Frontal cortex (tissue), 4 donors: ENCODE measurements around the gene SPAG16. TPM values are rescaled to one million over a fixed set of nuclear protein-coding genes. Genes with fewer than 3 reads are reported as not detected.
"Not testable (repeated sequence)": the region's sequence is repeated elsewhere in the genome, so short reads cannot be mapped to it uniquely, and the experiment has no call there.

Experiments
- DNase-seq, 2 donors: peaks; one replicate each; pipeline ENCODE4 v3.0.0; 2012; ENCODE audit warnings: low spot score in 2 of 2
- FAIRE-seq: peaks from 2 replicates; lab custom pipeline; 2012; peaks lifted over from hg19 to GRCh38; lab: Jason Lieb, UNC
- total RNA-seq: library from RNA; depleted of rRNA; stranded (reverse); fragments of >200 nt; gene quantifications from one replicate; pipeline ENCODE4 v1.2.3, GENCODE V29; 2014
- donor health status: control.
- donor health status: control.
- donor health status: control.

The SPAG16 gene
- total RNA-seq, 1 donor from 2014 or later = 87.6 TPM

DNA sequence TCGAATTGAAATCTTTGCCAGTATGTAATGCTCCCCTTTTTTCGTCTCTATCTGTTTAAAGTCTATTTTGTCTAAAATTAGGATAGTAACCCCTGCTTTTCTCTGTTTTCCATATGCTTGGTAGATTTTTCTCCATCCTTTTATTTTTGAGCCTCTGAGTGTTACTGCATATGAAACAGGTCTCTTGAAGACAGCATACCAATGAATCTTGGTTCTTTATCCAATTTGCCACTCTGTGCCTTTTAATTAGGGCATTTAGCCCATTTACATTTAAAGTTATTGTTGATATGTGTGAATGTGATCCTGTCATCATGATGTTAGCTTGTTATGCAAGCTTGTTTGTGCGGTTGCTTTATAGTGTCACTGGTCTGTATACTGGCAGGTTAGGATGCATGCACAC, 635.8 kb downstream of the SPAG16 start:
- DNase-seq (no peak), FAIRE-seq (no peak)

DNA sequence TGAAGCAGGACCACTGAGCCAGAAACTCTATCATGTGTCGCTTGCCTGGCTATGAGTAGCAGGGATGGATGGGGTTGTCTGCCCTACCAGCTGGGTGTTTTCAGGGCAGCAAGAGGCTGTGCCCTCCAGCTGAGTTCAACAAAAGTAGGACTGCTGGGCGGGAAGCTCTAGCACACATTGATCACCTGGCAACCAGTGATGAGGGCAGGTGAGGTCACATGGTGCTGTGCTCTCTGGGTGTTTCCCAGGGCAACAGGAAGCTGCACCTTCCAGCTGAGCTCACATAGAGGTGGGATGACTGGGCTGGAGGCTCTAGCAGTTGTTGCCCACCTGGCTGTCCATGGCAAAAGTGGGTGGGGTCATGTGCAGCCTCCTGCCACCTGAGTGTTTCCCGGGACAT, 639.3 kb downstream of the SPAG16 start:
- FAIRE-seq = no peak
- DNase-seq = no peak

DNA sequence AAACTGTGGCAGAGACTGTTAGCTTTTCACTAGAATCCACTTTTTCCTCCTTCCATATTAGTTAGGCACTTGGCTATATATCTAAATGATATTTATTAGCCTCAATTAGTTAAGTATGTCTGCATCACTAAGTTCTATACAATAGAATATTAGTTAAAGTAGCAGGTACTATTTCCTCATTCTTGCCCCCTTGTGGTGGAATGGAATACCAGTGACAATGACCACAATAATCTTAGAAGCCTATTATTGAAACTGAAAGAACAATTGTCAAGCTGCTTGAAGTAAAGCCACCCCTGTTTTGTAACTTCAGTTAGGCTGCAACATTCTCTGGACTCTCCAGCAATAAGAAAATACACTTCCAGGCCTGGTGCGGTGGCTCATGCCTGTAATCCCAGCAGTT, 650.3 kb downstream of the SPAG16 start:
- DNase-seq = no peak
- no peak for FAIRE-seq

DNA sequence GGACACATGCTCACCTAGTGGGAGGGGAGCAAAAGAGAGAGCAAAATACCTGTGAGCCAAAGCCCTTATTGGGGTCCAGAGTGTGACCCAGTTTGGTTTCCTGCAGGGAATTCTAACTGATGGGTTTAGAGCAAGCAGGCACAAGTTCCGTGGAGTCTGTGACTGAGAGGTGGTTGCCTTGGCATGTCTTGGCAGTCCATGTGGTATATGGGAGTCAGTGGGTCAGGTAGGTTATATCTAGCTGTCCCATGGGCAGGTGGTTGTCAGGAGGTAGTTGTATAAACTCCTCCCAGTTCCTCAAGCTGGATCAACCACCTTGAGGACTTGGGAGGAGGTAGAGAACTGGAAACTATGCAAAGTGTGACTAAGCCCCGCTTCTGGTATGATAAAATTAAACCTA, 673.8 kb downstream of the SPAG16 start:
- FAIRE-seq = no peak
- DNase-seq = no peak

DNA sequence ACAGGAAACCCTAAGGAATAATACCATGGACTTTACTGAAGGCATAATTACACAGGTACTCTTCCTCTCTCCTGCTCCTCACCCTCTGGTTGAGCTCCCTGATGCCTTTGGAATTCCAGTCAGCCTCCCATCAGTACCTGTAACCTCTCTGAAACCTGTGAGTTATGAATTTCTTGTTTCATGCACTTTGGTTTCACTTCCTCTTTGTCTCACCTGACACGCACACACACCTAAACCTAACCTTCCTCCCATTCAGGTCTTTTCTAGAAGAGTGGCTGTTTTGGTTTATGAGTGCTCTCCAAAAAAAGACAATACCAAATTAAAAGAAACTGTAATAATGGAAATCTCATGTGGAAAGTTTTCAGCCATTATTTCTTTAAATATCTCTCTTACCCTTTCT, 675.3 kb downstream of the SPAG16 start:
- FAIRE-seq = no peak

DNA sequence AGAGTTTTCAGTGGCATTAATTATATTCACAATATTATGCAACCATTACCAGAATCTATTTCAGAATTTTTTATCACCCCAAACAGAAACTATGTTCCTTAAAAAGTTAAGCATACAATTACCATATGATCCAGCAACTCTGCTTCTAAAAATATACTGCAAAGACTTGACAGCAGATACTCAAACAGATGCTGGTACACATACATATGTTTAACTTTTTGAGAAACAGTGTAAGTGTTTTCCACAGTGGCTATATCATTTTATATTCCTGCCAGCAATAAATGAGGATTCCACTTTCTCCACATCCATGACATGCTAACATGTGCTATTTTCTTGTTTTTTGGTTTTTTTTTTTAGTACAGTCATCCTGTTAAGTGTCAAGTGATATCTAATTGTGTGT, 687.3 kb downstream of the SPAG16 start:
- FAIRE-seq (no peak), DNase-seq (no peak)

More for the DNA sequence above, 675.3 kb downstream of the SPAG16 start:
- DNase-seq = no peak

DNA sequence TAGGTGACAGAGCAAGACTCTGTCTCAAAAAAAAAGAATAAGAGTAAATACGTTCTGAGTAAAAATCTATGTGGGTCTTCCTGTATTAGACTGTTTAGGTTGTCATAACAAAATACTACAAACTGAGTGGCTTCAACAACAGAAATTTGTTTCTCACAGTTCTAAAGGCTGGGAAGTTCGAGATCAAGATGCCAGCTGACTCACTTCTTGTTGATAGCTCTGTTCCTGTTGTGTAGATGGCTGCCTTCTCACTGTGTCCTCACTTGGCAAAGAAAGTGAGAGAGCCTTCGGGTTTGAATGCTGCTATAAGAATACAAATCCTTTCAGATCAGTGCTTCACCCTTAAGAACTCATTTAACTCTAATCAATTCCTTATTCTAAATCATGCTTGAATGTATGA, 696.6 kb downstream of the SPAG16 start:
- DNase-seq (no peak), FAIRE-seq (no peak)

DNA sequence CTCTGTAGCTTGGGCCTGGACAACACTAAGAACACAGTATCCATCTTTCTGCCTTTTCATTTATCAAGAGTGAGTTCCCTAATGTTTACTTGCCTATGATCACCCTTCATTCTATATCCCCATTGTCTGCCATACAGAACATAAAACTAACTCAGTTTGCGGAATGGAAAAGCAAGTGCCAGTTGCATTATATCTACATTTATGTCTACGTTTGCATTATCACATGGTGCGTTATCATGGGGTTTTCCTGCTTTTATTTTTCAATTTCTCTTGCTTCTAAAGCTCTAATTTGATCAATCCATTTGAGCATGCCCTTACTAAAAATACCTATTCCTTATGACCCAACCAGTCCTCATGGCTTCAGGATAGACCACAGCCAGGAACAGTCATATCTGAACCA, 704.9 kb downstream of the SPAG16 start:
- FAIRE-seq = no peak
- DNase-seq = no peak

DNA sequence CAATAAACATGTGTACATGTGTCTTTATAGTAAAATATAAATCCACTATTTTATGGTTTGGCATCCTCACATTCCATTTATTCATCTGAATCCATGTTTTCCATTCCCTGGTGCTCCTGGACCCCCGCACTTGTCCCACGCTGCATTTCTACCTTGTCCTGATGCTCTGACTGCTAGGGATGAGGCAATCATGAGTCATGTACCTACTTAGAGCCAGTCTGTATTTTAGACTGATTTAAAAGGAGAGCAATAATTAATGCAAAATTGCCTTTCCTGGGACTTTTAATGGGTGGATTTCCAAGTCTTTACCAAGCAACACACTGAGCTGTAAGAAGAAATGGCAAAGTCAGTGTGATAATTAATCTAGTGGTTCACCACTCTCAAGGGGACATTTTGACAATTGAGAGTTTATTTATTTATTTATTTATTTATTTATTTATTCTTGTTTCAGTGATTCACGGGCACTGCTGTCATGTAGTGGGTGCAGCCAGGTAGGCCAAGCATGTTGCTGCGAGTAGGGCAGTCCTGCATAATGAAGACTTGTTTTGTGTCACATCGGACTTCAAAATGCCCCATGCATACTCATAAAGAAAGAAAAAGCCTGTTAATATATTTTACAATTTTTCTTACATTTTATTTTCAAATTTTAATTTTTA, 707.3 kb downstream of the SPAG16 start:
- DNase-seq (no peak), FAIRE-seq (no peak)

DNA sequence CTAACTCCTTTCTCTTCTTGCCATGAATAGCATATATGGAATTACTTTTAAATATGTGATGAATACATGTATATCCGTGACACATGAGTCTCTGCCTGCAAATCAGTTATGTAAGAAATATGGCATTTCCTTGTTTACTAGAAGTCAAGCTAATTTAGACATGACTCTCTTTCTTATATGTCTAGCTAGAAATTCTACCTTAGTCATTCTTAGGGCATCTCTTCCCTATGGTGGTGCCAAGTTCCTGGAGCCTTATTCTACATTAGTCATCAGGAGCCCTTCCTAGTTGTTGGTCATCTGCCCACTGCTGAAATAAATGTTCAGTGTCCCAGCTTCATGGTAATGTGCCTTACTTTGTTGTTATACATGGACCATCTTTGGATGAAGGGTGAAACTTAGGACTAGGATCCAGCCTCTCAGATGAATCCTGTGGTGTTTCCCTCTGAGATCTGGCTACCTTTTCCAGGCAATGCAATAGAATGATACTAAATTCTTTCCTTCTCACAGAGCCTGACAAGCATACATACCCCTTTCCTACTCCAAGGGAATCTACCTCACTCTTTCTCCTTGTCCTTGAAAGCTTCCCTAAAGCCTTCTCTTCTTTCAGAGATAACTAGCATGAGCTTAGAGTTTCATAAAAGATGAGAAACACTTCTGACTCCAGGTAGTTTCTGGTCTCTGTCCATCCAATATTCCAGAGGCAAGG, 711.3 kb downstream of the SPAG16 start:
- no peak for FAIRE-seq
- no peak for DNase-seq

DNA sequence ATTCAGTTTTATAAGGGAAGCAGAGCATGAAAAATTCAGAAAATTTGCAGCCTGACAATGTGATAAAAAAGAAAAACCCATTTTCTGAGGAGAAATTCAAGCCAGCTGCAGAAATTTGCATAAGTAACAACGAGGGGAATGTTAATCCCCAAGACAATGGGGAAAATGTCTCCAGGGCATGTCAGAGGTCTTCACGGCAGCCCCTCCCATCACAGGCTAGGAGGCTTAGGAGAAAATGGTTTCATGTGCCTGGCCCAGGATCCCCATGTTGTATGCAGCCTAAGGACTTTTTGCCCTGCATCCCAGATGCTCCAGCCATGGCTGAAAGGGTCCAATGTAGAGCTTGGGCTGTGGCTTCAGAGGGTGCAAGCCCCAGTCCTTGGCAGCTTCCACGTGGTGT, 714.7 kb downstream of the SPAG16 start:
- not testable (repeated sequence) for DNase-seq, FAIRE-seq

DNA sequence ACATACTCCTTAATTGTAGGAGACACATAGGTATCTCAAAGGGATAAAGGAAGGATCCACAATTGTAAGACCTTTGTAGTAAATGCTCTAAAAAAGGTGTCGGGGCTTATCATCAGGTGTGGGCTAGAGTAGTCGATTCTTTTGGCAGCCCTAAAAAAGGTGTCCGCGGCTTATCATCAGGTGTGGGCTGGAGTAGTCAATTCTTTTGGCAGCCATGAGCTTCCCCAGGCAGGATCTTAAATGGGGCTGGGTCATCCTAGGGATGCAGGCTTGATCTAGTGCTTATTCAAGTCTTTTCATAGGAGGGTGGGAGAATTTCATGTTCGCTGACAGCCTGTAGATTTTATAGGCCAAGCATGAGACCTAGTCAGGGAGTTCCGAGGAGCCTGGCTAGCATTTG, 720.2 kb downstream of the SPAG16 start:
- FAIRE-seq (no peak), DNase-seq (no peak)

DNA sequence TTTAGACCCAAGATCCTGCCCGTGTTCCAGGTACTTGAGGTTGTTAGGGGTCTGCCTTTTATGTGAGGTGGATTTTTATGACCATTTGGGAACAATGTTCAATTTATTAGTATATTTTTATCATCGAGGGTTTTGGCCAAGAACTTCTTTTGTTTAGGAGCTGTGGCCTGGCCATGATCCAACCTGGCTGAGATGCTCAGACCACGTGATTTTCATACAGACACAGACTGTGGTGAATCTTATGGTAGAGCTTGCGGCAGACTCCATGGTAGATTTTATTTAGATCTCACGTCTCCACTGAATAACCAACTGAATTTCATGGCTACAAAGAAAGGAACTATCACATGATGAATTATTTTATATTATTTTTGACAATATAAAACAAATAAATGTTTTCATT, 721.1 kb downstream of the SPAG16 start:
- FAIRE-seq = no peak
- no peak for DNase-seq

DNA sequence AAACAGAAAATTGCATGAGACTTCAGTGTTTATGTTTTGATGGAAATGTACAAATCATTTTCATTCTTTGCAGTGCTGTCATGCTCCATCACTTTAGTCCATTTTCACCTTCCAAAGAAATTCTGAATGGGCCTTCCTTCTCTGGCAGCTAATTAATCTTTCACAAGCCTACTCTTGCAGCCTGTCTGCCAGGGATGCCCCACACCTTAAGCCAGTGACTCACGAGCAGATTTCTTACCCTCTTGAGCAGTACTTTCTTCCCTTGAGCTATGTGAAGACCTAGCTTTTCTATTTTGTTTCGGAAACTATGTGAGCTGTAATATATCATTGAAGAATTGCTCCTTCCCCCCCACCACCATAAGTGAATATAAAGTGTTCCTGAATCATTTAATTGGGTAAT, 722.3 kb downstream of the SPAG16 start:
- DNase-seq = no peak
- no peak for FAIRE-seq

DNA sequence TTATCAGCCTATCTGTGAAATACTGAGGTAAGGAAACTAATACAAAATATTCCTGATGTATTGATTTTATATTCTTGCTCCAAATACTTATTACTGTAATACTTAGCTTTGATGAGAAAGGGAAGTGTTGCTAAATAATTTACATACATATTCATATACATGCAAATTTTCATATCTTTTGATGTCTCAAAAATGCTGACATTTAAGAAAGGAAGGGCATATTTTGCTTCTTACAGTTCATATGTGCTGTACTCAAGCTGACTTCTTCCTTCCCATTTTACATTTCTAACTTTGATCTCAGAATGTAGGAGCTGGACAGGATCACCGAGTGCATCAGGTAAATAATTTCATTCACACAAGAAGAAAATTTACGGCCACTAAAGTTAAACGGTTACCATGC, 727.4 kb downstream of the SPAG16 start:
- DNase-seq (no peak), FAIRE-seq (no peak)

DNA sequence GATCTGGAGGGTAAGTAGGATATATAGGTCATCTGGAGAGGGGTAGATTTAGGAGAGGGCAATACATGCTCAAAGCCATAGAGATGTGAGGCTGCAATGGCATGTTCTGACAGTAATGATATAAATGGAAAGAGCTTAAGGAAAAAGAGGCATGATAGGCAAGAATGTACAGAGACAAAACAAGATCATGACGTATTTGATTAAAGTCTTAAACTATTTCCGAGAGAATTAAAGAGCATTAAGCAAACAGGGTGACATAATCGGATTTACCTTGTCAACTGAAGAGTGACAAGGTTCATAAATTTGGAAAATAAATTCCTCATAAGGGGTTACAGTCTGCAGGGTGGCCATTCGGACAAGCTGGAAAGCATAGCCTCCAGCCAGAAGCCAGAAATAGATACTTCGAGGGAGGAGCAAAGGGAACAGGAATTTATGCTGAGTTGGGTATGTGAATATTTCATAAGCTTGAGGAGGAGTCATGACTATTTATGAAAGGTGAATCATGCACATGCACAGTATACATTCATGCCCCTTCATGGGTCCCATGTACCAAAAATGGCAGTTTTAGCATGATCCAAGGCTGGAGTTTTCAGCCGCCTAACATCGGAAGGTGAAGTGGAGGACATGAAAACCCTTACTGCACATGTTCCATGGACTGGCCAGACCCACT, 730.4 kb downstream of the SPAG16 start:
- DNase-seq = no peak
- no peak for FAIRE-seq

DNA sequence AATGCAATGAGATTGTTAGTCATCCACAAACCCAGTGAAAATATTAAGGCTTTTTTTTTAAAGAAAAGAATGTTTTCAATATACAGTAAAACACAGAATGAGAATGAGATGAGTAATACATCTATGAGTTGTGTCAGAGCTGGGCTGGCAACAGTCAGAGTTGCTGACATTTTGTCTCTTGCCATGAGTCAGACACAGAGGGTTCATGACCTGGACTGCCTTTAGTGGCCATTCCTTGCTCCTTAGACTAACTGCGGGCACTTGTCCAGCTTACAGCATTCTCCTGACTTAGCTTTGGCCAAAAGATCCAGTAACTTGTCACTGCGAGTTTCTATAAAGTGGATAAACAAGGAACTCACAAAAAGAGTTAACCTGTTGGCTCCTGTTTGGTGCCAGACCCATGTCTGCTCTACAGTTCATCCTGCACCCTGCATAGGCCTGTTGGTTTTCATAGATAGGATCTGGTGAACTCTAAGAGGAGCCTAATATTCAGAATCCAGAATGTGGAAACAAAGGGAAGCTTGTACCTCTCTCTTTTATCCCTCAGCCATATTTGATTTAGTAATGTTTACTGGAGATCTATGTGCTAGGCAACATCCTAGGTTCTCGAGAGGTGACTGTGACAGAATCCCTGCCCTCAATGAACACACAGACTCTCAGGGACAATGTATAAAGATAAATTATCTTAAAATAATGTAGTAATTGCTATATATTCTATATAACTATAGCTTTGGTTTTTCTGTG, 735.1 kb downstream of the SPAG16 start:
- FAIRE-seq (no peak), DNase-seq (no peak)

DNA sequence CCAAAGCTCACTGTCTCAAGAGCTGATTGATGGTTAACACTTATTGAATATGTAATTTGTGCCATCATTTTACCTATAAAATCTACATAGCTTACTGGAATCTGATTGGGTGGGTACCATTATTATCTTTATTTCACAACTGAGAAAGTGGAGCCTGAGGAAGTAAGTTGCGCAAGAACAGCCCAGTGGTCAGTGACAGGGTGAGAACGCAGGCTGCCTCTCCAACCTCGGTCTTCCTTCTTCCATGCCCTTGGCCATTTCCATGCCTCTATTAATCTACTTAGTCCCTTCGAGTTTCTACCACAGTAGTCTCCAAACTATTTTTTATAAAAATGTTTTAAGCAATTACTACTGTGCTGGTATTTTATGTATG, 735.7 kb downstream of the SPAG16 start:
- DNase-seq = no peak
- FAIRE-seq = no peak

DNA sequence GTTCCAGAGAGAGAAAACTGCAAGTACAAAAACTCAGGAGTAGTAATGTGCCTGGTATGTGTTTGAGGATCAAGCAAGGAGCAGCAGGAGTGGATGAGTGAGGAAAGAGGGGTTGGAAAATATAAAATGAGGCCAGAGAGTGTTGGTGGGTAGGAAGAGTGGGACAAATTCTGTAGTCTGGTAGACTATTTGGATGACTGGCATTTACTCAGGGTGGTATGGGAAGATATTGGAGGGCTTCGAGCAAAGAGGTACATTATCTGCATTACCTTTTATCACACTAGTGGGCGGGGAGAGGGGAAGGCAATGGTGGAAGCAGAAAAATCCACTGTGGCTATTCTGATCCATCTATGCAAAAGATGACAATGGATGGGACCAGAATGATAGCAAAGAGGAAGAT, 744.9 kb downstream of the SPAG16 start:
- no peak for DNase-seq
- FAIRE-seq = no peak

DNA sequence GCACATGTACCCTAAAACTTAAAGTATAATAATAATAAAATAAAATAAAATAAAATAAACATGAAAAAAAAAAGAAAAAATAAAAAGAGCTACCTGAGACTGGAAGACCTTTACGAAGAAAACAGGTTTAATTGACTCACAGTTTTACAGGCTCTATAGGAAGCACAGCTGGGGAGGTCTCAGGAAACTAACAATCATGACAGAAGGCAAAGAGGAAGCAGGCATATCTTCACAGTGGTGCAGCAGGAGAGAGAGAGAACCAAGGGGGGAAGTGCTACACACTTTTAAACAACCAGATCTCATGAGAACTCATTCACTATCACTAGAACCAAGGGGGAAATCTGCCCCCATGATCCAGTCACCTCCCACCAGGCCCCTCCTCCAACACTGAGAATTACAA, 747.3 kb downstream of the SPAG16 start:
- no peak for FAIRE-seq
- no peak for DNase-seq

DNA sequence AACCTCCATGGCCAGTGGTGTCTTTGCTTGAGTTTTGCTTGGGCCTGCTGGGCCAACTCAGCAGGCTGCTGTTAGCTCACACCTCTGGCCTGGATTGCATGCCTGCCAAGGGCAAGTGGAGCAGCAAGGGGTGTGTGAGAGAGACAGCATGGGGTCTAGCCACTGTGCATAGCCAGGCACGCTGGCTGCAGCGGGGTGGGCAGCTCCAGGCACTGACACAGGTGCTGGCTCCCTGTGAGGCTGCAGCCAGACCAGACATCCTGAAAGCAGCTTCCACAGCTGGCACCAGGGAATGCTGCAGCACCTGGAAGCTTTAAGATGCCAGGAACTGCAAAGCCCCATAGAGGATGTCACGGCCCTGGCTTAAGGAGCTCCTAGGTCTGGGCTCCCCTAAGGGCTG, 750.2 kb downstream of the SPAG16 start:
- DNase-seq = no peak
- no peak for FAIRE-seq
